IMR-90 (cell line): ENCODE measurements around the gene SLC39A11. TPM values are rescaled to one million over a fixed set of nuclear protein-coding genes. Genes with fewer than 3 reads are reported as not detected.

Source experiments
- ATAC-seq: fragments of 200-7000 bp; cut with Tn5 transposase; 2 replicates; pipeline ENCODE4 v1.9.1; 2020; ENCODE audit warnings: low read depth, mild to moderate bottlenecking, moderate library complexity
- BruUV-seq: library from RNA; stranded (reverse); fragments of 400-500 nt; replicated peaks from 2 replicates; lab custom pipeline; 2021; lab: Mats Ljungman, UMichigan
- CTCF ChIA-PET: fragments of 300-600 bp; formaldehyde crosslinking; extraction: SDS; loops from one replicate; lab custom pipeline; 2021; ENCODE audit warnings: antibody characterized with exemption; lab: Yijun Ruan, JAX
- POLR2A ChIA-PET: fragments of 300-600 bp; sonication (Branson Sonifier 250); formaldehyde crosslinking; loops from one replicate; lab custom pipeline; 2022; ENCODE audit warnings: antibody characterized with exemption; ENCODE audit not compliant: unreplicated experiment; lab: Charles Lee
- DNase-seq: peaks from one replicate; pipeline ENCODE4 v3.0.0; 2013
- H2AFZ ChIP-seq: replicated peaks from 2 replicates; pipeline ENCODE3; 2013; ENCODE audit warnings: low read length, mild to moderate bottlenecking; ENCODE audit not compliant: poor library complexity
- H2AK5ac ChIP-seq: 2 replicates; pipeline ENCODE4 v1.6.1; 2013; ENCODE audit warnings: low read depth, low read length, inconsistent platforms
- H2AK9ac ChIP-seq: replicated peaks from 2 replicates; pipeline ENCODE3; 2013; ENCODE audit warnings: mild to moderate bottlenecking, low read depth, low read length, moderate library complexity; ENCODE audit not compliant: poor library complexity
- H2BK120ac ChIP-seq: 2 replicates; pipeline ENCODE4 v1.6.1; 2013; ENCODE audit warnings: low read depth, low read length, inconsistent platforms
- H2BK15ac ChIP-seq: 3 replicates; pipeline ENCODE4 v1.6.1; 2013; ENCODE audit warnings: low read depth, low read length, inconsistent platforms
- H2BK20ac ChIP-seq: 2 replicates; pipeline ENCODE4 v1.6.1; 2013; ENCODE audit warnings: low read depth, mild to moderate bottlenecking, inconsistent platforms, low read length, moderate library complexity
- H2BK5ac ChIP-seq: 2 replicates; pipeline ENCODE4 v1.6.1; 2013; ENCODE audit warnings: mild to moderate bottlenecking, low read depth, low read length, inconsistent platforms; ENCODE audit not compliant: poor library complexity, severe bottlenecking
- H3K14ac ChIP-seq: replicated peaks from 2 replicates; pipeline ENCODE4 v1.6.1; 2013; ENCODE audit warnings: low read depth, low read length, inconsistent platforms
- H3K18ac ChIP-seq: 2 replicates; pipeline ENCODE4 v1.6.1; 2013; ENCODE audit warnings: low read depth, low read length, control low read depth
- H3K23ac ChIP-seq: 2 replicates; pipeline ENCODE4 v1.6.1; 2013; ENCODE audit warnings: low read depth, low read length, inconsistent platforms
- H3K27ac ChIP-seq: 2 replicates; pipeline ENCODE4 v1.5.1; 2013; ENCODE audit warnings: mild to moderate bottlenecking, control low read depth, low read length; ENCODE audit not compliant: insufficient read depth
- H3K27me3 ChIP-seq: 2 replicates; pipeline ENCODE4 v1.6.1; 2013; ENCODE audit warnings: low read length; ENCODE audit not compliant: control insufficient read depth, insufficient read depth
- H3K36me3 ChIP-seq: 2 replicates; pipeline ENCODE4 v1.6.1; 2013; ENCODE audit warnings: low read length, mixed read lengths; ENCODE audit not compliant: control insufficient read depth, insufficient read depth
- H3K4ac ChIP-seq: 2 replicates; pipeline ENCODE4 v1.6.1; 2013; ENCODE audit warnings: low read depth, low read length, inconsistent platforms
- H3K4me1 ChIP-seq: 2 replicates; pipeline ENCODE4 v1.6.1; 2013; ENCODE audit warnings: low read length, mixed read lengths; ENCODE audit not compliant: control insufficient read depth, insufficient read depth
- H3K4me2 ChIP-seq: 2 replicates; pipeline ENCODE4 v1.6.1; 2013; ENCODE audit warnings: low read depth, mild to moderate bottlenecking, control low read depth, low read length, moderate library complexity
- H3K4me3 ChIP-seq: 2 replicates; pipeline ENCODE4 v1.5.1; 2013; ENCODE audit warnings: low read depth, mild to moderate bottlenecking, control low read depth, low read length, moderate library complexity; ENCODE audit not compliant: insufficient read depth
- H3K56ac ChIP-seq: 2 replicates; pipeline ENCODE4 v1.6.1; 2013; ENCODE audit warnings: low read length, inconsistent platforms; ENCODE audit not compliant: insufficient read depth; ENCODE audit errors: extremely low read depth
- H3K79me1 ChIP-seq, 2 experiments: 2 replicates each; pipeline ENCODE4 v1.6.1; 2013; ENCODE audit warnings: low read length in 2 of 2, inconsistent platforms in 1 of 2, low read depth in 1 of 2
- H3K9ac ChIP-seq: 2 replicates; pipeline ENCODE4 v1.6.1; 2013; ENCODE audit warnings: low read depth, low read length, control low read depth
- H3K9me1 ChIP-seq: 2 replicates; pipeline ENCODE4 v1.6.1; 2013; ENCODE audit warnings: low read length, inconsistent platforms; ENCODE audit not compliant: insufficient read depth
- H3K9me3 ChIP-seq: 2 replicates; pipeline ENCODE4 v1.6.1; 2013; ENCODE audit warnings: low read length; ENCODE audit not compliant: control insufficient read depth, insufficient read depth
- H4K20me1 ChIP-seq: 2 replicates; pipeline ENCODE4 v1.6.1; 2013; ENCODE audit warnings: low read length, inconsistent platforms; ENCODE audit not compliant: insufficient read depth
- H4K5ac ChIP-seq: 2 replicates; pipeline ENCODE4 v1.6.1; 2013; ENCODE audit warnings: mild to moderate bottlenecking, low read depth, low read length, control low read depth
- H4K8ac ChIP-seq, 2 experiments: 2 replicates each; pipeline ENCODE4 v1.6.1; 2013; ENCODE audit warnings: low read depth in 2 of 2, low read length in 2 of 2, control low read depth in 1 of 2, inconsistent platforms in 1 of 2
- H4K91ac ChIP-seq: 2 replicates; pipeline ENCODE4 v1.6.1; 2013; ENCODE audit warnings: low read depth, low read length, inconsistent platforms; ENCODE audit not compliant: insufficient read depth
- BHLHE40 ChIP-seq: fragments of 150-350 bp; IDR thresholded peaks from 2 replicates; pipeline ENCODE4 v1.6.1; 2016; ENCODE audit warnings: mild to moderate bottlenecking, low read depth, low read length
- CEBPB ChIP-seq: IDR thresholded peaks from 2 replicates; pipeline ENCODE4 v1.6.1; 2012; ENCODE audit warnings: low read depth, low read length, improper control_type of control experiment
- CHD1 ChIP-seq: IDR thresholded peaks from 2 replicates; pipeline ENCODE4 v1.6.1; 2012; ENCODE audit warnings: low read depth, low read length, improper control_type of control experiment
- CTCF ChIP-seq: conservative IDR thresholded peaks from 2 replicates; pipeline ENCODE4 v1.5.1; 2012; ENCODE audit warnings: mild to moderate bottlenecking, low read depth, low read length, improper control_type of control experiment
- ELK1 ChIP-seq: fragments of 150-350 bp; IDR thresholded peaks from 2 replicates; pipeline ENCODE4 v1.6.1; 2016; ENCODE audit warnings: low read depth, mild to moderate bottlenecking, low read length, moderate library complexity, borderline replicate concordance
- FOS ChIP-seq: fragments of 150-350 bp; IDR thresholded peaks from 2 replicates; pipeline ENCODE4 v1.6.1; 2016; ENCODE audit warnings: low read depth, low read length
- MAFK ChIP-seq: IDR thresholded peaks from 2 replicates; pipeline ENCODE4 v1.6.1; 2012; ENCODE audit warnings: low read depth, low read length, improper control_type of control experiment
- MAZ ChIP-seq: IDR thresholded peaks from 2 replicates; pipeline ENCODE4 v1.6.1; 2012; ENCODE audit warnings: low read depth, mild to moderate bottlenecking, low read length, improper control_type of control experiment, moderate library complexity, borderline replicate concordance
- MXI1 ChIP-seq: IDR thresholded peaks from 2 replicates; pipeline ENCODE4 v1.6.1; 2012; ENCODE audit warnings: low read depth, mild to moderate bottlenecking, low read length, moderate library complexity, borderline replicate concordance
- NFE2L2 ChIP-seq: fragments of 150-350 bp; IDR thresholded peaks from 2 replicates; pipeline ENCODE4 v1.6.1; 2016; ENCODE audit warnings: low read depth, mild to moderate bottlenecking, low read length
- POLR2A ChIP-seq: IDR thresholded peaks from 2 replicates; pipeline ENCODE4 v1.6.1; 2012; ENCODE audit warnings: mild to moderate bottlenecking, low read depth, low read length
- RAD21 ChIP-seq: IDR thresholded peaks from 2 replicates; pipeline ENCODE4 v1.6.1; 2012; ENCODE audit warnings: low read length, improper control_type of control experiment
- RCOR1 ChIP-seq: IDR thresholded peaks from 2 replicates; pipeline ENCODE4 v1.6.1; 2012; ENCODE audit warnings: mild to moderate bottlenecking, low read length, improper control_type of control experiment; ENCODE audit not compliant: insufficient replicate concordance
- RFX5 ChIP-seq: IDR thresholded peaks from 2 replicates; pipeline ENCODE4 v1.8.0; 2012; ENCODE audit warnings: low read depth, mild to moderate bottlenecking, low read length, moderate library complexity
- SMC3 ChIP-seq: fragments of 150-350 bp; IDR thresholded peaks from 2 replicates; pipeline ENCODE4 v1.6.1; 2016; ENCODE audit warnings: low read depth, mild to moderate bottlenecking, antibody characterized with exemption, low read length, moderate library complexity
- USF2 ChIP-seq: fragments of 150-350 bp; IDR thresholded peaks from 2 replicates; pipeline ENCODE4 v1.6.1; 2017; ENCODE audit warnings: mild to moderate bottlenecking, antibody characterized with exemption, low read length, low read depth
- WGBS, 2 experiments: methylation state at CpG; one replicate each; pipeline versions ENCODE4 v1.1.5 to v1.1.7; 2013; ENCODE audit warnings: missing lambda C conversion rate in 2 of 2; ENCODE audit not compliant: insufficient read length in 1 of 2; ENCODE audit errors: extremely low coverage in 2 of 2; 5-methylcytosine and 5-hydroxymethylcytosine counted together
- dilution Hi-C: fragments of 300-500 bp; cut with HindIII; formaldehyde crosslinking; loops from one replicate; pipeline ENCODE4 v1.14.3; 2018; ENCODE audit warnings: low sequenced_read_pairs; ENCODE audit not compliant: unreplicated experiment
- in situ Hi-C: fragments of 300-500 bp; cut with MboI; formaldehyde crosslinking; loops from 3 replicates; pipeline ENCODE4 v1.14.3; 2019; ENCODE audit warnings: low sequenced_read_pairs, inconsistent platforms, mixed read lengths
- intact Hi-C: fragments of 100-400 bp; cut with micrococcal nuclease; formaldehyde crosslinking; loops from 2 replicates; pipeline ENCODE4 v1.10.0; 2022
- polyA plus RNA-seq, 3 experiments: library from polyadenylated mRNA; depleted of rRNA; stranded (reverse); fragments of >200 nt; gene quantifications; 2 replicates each; pipeline ENCODE4 v1.2.3, GENCODE V29; 2012; ENCODE audit warnings: low replicate concordance in 1 of 3
- total RNA-seq: library from RNA; depleted of rRNA; stranded (reverse); fragments of >200 nt; gene quantifications from 2 replicates; pipeline ENCODE4 v1.2.3, GENCODE V29; 2012

SLC39A11 gene
- total and polyA plus RNA-seq, 2 of the 4 experiments (the other 2 are of a cell fraction), result 8.8 to 14.3 TPM

GRCh38 chr17:72938482-72938881 lies 154.0 kb downstream of the SLC39A11 start:
- in situ Hi-C loops (no loop called here), dilution Hi-C loops (no loop called here), intact Hi-C loops (no loop called here)
- Histone ChIP-seq H3K36me3 (no peaks in the 10 kb centered on the region), H2AFZ (no peak overlapping the region), H3K4me1 (no peaks in the 10 kb centered on the region), H4K8ac (no peak overlapping the region), H3K27ac (no peak overlapping the region), H4K20me1 (no peaks in the 10 kb centered on the region), H3K9me1 (0 out of 2 replicates have a peak, but pooled peaks cover 3% of the 10 kb centered on the region), H3K9me3 (no peaks in the 10 kb centered on the region), H2BK120ac (no peak overlapping the region), H3K4me3 (no peak overlapping the region), H3K9ac (no peak overlapping the region), H3K79me1 (no peaks in the 10 kb centered on the region), H3K27me3 (no peaks in the 10 kb centered on the region), H3K4me2 (no peak overlapping the region), H2BK20ac (no peak overlapping the region), H4K5ac (no peak overlapping the region), H2AK5ac (no peak overlapping the region), H3K18ac (no peak overlapping the region), H3K56ac (no peak overlapping the region), H3K23ac (no peak overlapping the region), H3K14ac (no peak overlapping the region), H2AK9ac (no peak overlapping the region), H2BK15ac (no peak overlapping the region), H4K91ac (no peak overlapping the region), H3K4ac (no peak overlapping the region), H2BK5ac (no peak overlapping the region)
- CTCF ChIA-PET, result no interaction called here
- no CpG with 5 or more reads among the region's 3 CpGs for WGBS, 2 experiments
- BruUV-seq, result no TSS peak
- TF ChIP-seq CHD1 (no peak), CTCF (no peak), USF2 (no peak), RAD21 (no peak), POLR2A (no peak), RCOR1 (no peak), NFE2L2 (no peak), CEBPB (no peak), MAZ (no peak), MAFK (no peak), ELK1 (no peak), SMC3 (no peak), BHLHE40 (no peak), RFX5 (no peak), MXI1 (no peak), FOS (no peak)
- DNase-seq (no peak), ATAC-seq (no peak)
- POLR2A ChIA-PET, result no interaction called here
